T-helper 1 cell treated with Interleukin-12 subunit alpha and Interleukin-12 subunit beta and Interleukin-4 antibody, amounts not matched to agents 30 μg/mL and 1 μg/mL, for 36 hours (primary cell): ENCODE measurements around the gene OR9G4.

Source experiments
- H3K27ac Mint-ChIP-seq: one replicate; pipeline ENCODE4 v1.8.0; 2021; ENCODE audit warnings: mild to moderate bottlenecking, mixed read lengths
- H3K27me3 Mint-ChIP-seq: one replicate; pipeline ENCODE4 v1.8.0; 2021; ENCODE audit warnings: low read depth, mixed read lengths
- H3K36me3 Mint-ChIP-seq: one replicate; pipeline ENCODE4 v1.8.0; 2021; ENCODE audit warnings: low read depth, mixed read lengths
- H3K4me1 Mint-ChIP-seq: one replicate; pipeline ENCODE4 v1.8.0; 2021; ENCODE audit warnings: low read depth, mixed read lengths
- H3K4me3 Mint-ChIP-seq: one replicate; pipeline ENCODE4 v1.8.0; 2021; ENCODE audit warnings: mild to moderate bottlenecking, moderate library complexity, mixed read lengths
- H3K9me3 Mint-ChIP-seq: one replicate; pipeline ENCODE4 v1.8.0; 2021; ENCODE audit warnings: mixed read lengths

OR9G4 gene

DNA sequence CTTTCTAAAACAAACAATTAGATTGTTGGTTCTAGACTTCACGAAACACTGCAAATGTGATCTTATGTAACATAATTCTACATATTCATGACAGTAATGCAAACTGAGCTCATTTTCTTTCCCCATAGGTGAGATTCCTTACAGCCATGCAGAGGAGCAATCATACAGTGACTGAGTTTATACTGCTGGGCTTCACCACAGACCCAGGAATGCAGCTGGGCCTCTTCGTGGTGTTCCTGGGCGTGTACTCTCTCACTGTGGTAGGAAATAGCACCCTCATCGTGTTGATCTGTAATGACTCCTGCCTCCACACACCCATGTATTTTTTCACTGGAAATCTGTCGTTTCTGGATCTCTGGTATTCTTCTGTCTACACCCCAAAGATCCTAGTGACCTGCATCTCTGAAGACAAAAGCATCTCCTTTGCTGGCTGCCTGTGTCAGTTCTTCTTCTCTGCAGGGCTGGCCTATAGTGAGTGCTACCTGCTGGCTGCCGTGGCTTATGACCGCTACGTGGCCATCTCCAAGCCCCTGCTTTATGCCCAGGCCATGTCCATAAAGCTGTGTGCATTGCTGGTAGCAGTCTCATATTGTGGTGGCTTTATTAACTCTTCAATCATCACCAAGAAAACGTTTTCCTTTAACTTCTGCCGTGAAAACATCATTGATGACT lies 48.1 kb downstream of the OR9G4 start:
- H3K4me1 Mint-ChIP-seq, result no peaks in the 10 kb centered on the region
- H3K36me3 Mint-ChIP-seq, result no peaks in the 10 kb centered on the region
- H3K9me3 Mint-ChIP-seq, result peaks cover 3% of the 10 kb centered on the region
- no peak overlapping the region for H3K27ac Mint-ChIP-seq
- H3K4me3 Mint-ChIP-seq, result no peak overlapping the region
- H3K27me3 Mint-ChIP-seq, result no peaks in the 10 kb centered on the region

DNA sequence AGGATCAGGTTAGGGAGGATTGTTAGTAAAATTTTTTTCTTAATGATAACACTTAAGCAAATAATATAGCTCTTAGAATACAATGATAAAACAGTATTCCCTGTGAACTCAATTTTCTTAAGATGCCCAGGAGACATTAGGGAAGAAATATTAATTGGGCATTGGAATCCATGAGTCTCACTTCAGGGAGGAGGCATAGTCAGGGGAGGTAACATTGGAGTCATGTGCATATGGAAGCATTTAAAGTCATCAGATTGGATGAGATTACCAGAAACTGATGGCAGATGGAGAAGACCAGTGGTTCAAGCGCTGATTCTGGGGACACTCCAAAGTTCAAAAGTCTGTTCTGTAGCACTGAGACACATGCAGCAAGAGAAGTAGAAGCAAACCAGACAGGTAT lies 49.7 kb downstream of the OR9G4 start, which contains the start of gene OR9G1:
Gene OR9G1, plus strand, starts transcription at position 301 of the 400 bp plus-strand sequence. CDS start 1,293 bp downstream, outside the sequence.
- no peaks in the 10 kb centered on the region for H3K4me1 Mint-ChIP-seq
- no peaks in the 10 kb centered on the region for H3K27me3 Mint-ChIP-seq
- no peaks in the 10 kb centered on the region for H3K36me3 Mint-ChIP-seq
- H3K27ac Mint-ChIP-seq, result no peak within 1 kb of the TSS
- H3K4me3 Mint-ChIP-seq, result no peak within 1 kb of the TSS
- H3K9me3 Mint-ChIP-seq, result peaks cover 3% of the 10 kb centered on the region

DNA sequence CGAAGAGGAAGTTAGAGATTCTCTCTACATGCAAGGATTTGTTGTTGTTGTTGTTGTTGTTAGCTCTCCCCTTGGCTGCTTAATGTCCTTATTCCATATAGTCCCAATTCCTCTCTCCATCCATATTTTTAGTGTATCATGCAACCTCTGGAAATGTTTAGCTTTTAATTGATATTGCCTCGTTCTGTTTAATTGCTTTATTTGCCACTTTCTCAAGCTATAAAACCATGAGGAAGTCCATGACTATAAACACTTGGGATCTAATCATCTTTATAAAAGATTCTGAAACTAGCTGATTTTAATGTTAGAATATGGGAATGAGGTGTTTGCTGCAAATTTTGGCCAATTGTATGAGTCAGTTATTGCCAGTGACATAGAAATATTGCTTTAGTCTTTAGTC lies 55.1 kb downstream of the OR9G4 start:
- Mint-ChIP-seq H3K4me3 (no peak overlapping the region), H3K27ac (no peak overlapping the region), H3K36me3 (no peaks in the 10 kb centered on the region), H3K4me1 (no peaks in the 10 kb centered on the region), H3K9me3 (no peaks in the 10 kb centered on the region), H3K27me3 (no peaks in the 10 kb centered on the region)
